Esophagus muscularis mucosa (tissue), 4 donors: ENCODE results near the gene TANC1. TPM values are rescaled to one million over a fixed set of nuclear protein-coding genes. Genes with fewer than 3 reads are reported as not detected.

Experiments used
- DNase-seq: peaks from one replicate; pipeline ENCODE4 v3.0.0-alpha.2; 2017; ENCODE audit errors: extremely low spot score
- H3K27ac ChIP-seq, 4 donors: fragments of 200-600 bp; sonication (generic); replicated peaks in 1 of 4; 1 replicate in 3 of 4; 2 replicates in 1 of 4; pipeline ENCODE4 v1.5.1; 2016 to 2019; ENCODE audit warnings: mild to moderate bottlenecking in 1 of 4
- H3K27me3 ChIP-seq, 4 donors: fragments of 200-600 bp; sonication (generic); one replicate each; pipeline versions ENCODE4 v1.5.1 to v1.6.0; 2016 to 2019
- H3K36me3 ChIP-seq, 4 donors: fragments of 200-600 bp; sonication (generic); one replicate each; pipeline ENCODE4 v1.5.1; 2016 to 2019
- H3K4me1 ChIP-seq, 4 donors: fragments of 200-600 bp; sonication (generic); one replicate each; pipeline ENCODE4 v1.5.1; 2016 to 2019
- H3K4me3 ChIP-seq, 4 donors: fragments of 200-600 bp; sonication (generic); 1 replicate in 2 of 4; 2 replicates in 2 of 4; pipeline ENCODE4 v1.5.1; 2016 to 2019; ENCODE audit warnings: mild to moderate bottlenecking in 4 of 4, moderate library complexity in 1 of 4
- H3K9me3 ChIP-seq, 4 donors: fragments of 200-600 bp; sonication (generic); 1 replicate in 3 of 4; 2 replicates in 1 of 4; pipeline ENCODE4 v1.5.1; 2016 to 2019
- CTCF ChIP-seq, 3 experiments: fragments of 200-600 bp in 2 of 3; fragments of 450-650 bp in 1 of 3; sonication (generic) in 2 of 3; IDR thresholded peaks; one replicate each; pipeline ENCODE4 v1.5.1; 2017 to 2019; ENCODE audit warnings: antibody characterized with exemption in 3 of 3, mild to moderate bottlenecking in 2 of 3, moderate library complexity in 1 of 3
- EP300 ChIP-seq: sonication (generic); formaldehyde crosslinking; IDR thresholded peaks from one replicate; pipeline ENCODE4 v1.6.1; 2017; ENCODE audit warnings: antibody characterized with exemption
- POLR2A ChIP-seq: fragments of 450-650 bp; IDR thresholded peaks from one replicate; pipeline ENCODE4 v1.6.1; 2017; ENCODE audit warnings: antibody characterized with exemption, moderate library complexity, mild to moderate bottlenecking, low read depth
- POLR2AphosphoS5 ChIP-seq, 2 donors: sonication (generic); formaldehyde crosslinking; IDR thresholded peaks; one replicate each; pipeline ENCODE4 v1.6.1; 2017; ENCODE audit warnings: antibody characterized with exemption in 2 of 2
- WGBS: methylation state at CpG from one replicate; pipeline ENCODE4 v1.1.5; 2018; 5-methylcytosine and 5-hydroxymethylcytosine counted together
- intact Hi-C: fragments of 100-400 bp; cut with DNase I; formaldehyde crosslinking; loops from one replicate; pipeline ENCODE4 v1.15.1; 2023
- total RNA-seq, 4 donors: library from RNA; depleted of rRNA; stranded (reverse); fragments of >200 nt; gene quantifications; one replicate each; pipeline versions ENCODE4 v1.1.0 to v1.2.1, GENCODE V29; 2016

TANC1 gene
- total RNA-seq, 4 donors from 2014 or later, result 34.3 to 54.0 (median 52.9) TPM

GRCh38 chr2:159193791-159194190 lies 225.4 kb downstream of the TANC1 start:
- H3K27me3 ChIP-seq, result no peaks in the 10 kb centered on the region
- H3K4me3 ChIP-seq, result no peak overlapping the region
- H3K9me3 ChIP-seq, result no peaks in the 10 kb centered on the region
- no peak overlapping the region for H3K27ac ChIP-seq
- H3K36me3 ChIP-seq, result peaks cover 26 to 95% (median 68%) of the 10 kb centered on the region in 4 donors
- intact Hi-C loops, result no loop called here
- 84% methylated on average over 4 of the region's 4 CpGs for WGBS
- DNase-seq, result no peak
- no peak for TF ChIP-seq CTCF (IDR thresholded peaks at IDR 0.05)
- no peak for TF ChIP-seq POLR2AphosphoS5 (IDR thresholded peaks at IDR 0.05)
- TF ChIP-seq EP300, result no peak
- no peak for TF ChIP-seq POLR2A
- peaks cover 0 to 16% (median 2%) of the 10 kb centered on the region in 4 donors for H3K4me1 ChIP-seq

DNA sequence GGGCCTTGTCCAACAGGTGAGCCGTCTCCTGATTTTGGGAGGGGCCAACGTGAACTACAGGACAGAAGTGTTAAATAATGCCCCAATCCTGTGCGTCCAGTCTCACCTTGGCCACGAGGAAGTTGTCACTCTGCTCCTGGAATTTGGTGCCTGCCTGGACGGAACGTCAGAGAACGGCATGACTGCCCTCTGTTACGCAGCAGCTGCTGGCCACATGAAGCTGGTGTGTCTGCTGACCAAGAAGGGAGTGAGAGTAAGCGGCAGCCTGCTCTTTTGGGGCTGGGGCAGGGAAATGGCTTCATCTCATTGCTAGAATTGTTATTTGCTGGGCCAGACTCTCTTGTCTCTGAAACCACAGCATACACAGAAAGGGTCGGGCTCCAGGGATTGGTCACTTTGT lies 225.8 kb downstream of the TANC1 start:
- Histone ChIP-seq H3K9me3 (no peaks in the 10 kb centered on the region), H3K4me3 (no peak overlapping the region), H3K4me1 (peaks cover 0 to 11% (median 0%) of the 10 kb centered on the region in 4 donors), H3K27ac (no peak overlapping the region), H3K36me3 (peaks cover 26 to 95% (median 69%) of the 10 kb centered on the region in 4 donors), H3K27me3 (no peaks in the 10 kb centered on the region)
- intact Hi-C loops, result no loop called here
- no peak for TF ChIP-seq POLR2AphosphoS5 (IDR thresholded peaks at IDR 0.05)
- no peak for TF ChIP-seq POLR2A
- no peak for TF ChIP-seq EP300
- TF ChIP-seq CTCF (IDR thresholded peaks at IDR 0.05), result no peak
- DNase-seq, result no peak
- WGBS, result 90% methylated on average over 10 of the region's 10 CpGs

DNA sequence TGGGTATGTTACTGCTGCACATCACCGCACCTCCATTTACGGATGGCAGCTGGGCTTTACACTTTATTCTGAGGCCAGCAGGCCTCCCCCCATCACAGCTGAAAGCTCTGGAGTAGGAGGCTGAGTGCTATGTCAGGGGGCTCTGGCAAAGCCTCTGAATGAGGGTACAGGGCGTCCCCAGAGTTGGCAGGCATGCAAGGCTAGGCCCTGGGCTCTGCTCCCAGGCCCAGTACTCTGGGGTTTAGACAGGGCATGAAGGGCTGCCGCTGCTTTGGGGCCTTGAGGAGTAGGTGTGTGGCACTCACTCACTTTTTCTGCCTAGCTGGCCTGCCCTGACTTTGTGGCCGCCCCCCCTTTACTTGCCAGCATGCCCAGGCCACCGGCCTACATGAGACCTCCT lies 227.3 kb downstream of the TANC1 start:
- Histone ChIP-seq H3K27ac (no peak overlapping the region), H3K36me3 (peaks cover 26 to 95% (median 63%) of the 10 kb centered on the region in 4 donors), H3K9me3 (no peaks in the 10 kb centered on the region), H3K4me3 (no peak overlapping the region), H3K4me1 (peaks cover 3 to 17% (median 9%) of the 10 kb centered on the region in 4 donors), H3K27me3 (no peaks in the 10 kb centered on the region)
- intact Hi-C loops, result no loop called here
- TF ChIP-seq POLR2A (no peak), POLR2AphosphoS5 (IDR thresholded peaks at IDR 0.05) (no peak), CTCF (IDR thresholded peaks at IDR 0.05) (no peak)
- no peak for DNase-seq
- 96% methylated on average over 4 of the region's 6 CpGs for WGBS

DNA sequence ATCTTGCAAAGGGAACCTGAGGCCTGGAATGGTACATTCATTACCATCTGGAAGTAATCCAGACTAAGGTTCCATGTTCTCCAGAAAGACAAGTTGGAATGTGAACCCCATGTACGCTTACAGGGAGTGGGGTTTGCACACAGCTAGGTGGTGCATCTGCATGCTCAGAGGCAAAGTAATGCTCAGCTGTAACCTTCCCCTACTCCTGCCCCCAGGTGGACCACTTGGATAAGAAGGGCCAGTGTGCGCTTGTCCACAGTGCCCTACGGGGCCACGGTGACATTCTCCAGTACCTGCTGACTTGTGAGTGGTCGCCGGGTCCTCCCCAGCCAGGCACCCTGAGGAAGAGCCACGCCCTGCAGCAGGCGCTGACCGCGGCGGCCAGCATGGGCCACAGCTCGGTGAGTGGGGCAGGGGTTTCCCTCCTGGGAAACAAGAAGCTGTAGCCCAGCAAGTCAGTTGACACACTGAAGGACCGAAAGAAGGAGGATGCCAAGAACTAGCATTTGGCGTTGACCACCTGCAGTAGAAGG lies 228.0 kb downstream of the TANC1 start:
- no peak for TF ChIP-seq POLR2A
- TF ChIP-seq CTCF (IDR thresholded peaks at IDR 0.05), result no peak
- no peak for TF ChIP-seq POLR2AphosphoS5 (IDR thresholded peaks at IDR 0.05)
- TF ChIP-seq EP300, result no peak
- no peak for DNase-seq
- Histone ChIP-seq H3K9me3 (no peaks in the 10 kb centered on the region), H3K27me3 (no peaks in the 10 kb centered on the region), H3K4me3 (no peak overlapping the region), H3K4me1 (peaks cover 10 to 24% (median 16%) of the 10 kb centered on the region in 4 donors), H3K27ac (no peak overlapping the region), H3K36me3 (peaks cover 26 to 92% (median 61%) of the 10 kb centered on the region in 4 donors)
- WGBS, result 100% methylated on average over 5 of the region's 14 CpGs
- intact Hi-C loops, result no loop called here

DNA sequence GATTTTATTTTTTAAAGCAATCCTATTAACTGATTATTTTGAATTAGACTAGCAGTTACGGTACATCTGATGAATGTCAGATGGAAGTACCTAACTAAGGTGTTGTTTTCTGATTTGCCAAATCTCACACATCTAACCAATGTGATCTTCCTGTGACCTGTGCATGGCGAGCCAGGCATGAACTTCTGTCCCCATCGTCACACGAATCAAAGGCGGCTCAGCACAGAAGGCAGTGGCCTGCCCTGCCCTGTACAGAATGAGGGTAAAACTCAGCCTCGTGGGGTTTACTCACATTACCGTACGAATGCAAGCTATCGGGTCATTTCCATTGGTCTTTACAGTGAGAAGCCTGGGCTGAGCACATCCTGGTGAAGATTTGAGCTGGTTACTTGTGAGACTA lies 230.8 kb downstream of the TANC1 start:
- H3K4me1 ChIP-seq, result peaks cover 30 to 42% (median 38%) of the 10 kb centered on the region in 4 donors
- intact Hi-C loops, result no loop called here
- H3K9me3 ChIP-seq, result no peaks in the 10 kb centered on the region
- peaks cover 26 to 67% (median 50%) of the 10 kb centered on the region in 4 donors for H3K36me3 ChIP-seq
- WGBS, result 94% methylated on average over 9 of the region's 9 CpGs
- no peak overlapping the region for H3K4me3 ChIP-seq
- TF ChIP-seq CTCF (IDR thresholded peaks at IDR 0.05), result no peak
- TF ChIP-seq POLR2A, result no peak
- H3K27me3 ChIP-seq, result no peaks in the 10 kb centered on the region
- DNase-seq, result no peak
- no peak overlapping the region for H3K27ac ChIP-seq
